Stimulated activated CD4-positive, alpha-beta T cell treated with anti-CD3 and anti-CD28 coated beads, Interleukin-15, amount 100 ng/mL, for 24 hours (primary cell): ENCODE data around the gene MYNN.

Experiments
- DNase-seq: peaks from one replicate; pipeline ENCODE4 v3.0.0-alpha.2; 2020

Gene MYNN

DNA sequence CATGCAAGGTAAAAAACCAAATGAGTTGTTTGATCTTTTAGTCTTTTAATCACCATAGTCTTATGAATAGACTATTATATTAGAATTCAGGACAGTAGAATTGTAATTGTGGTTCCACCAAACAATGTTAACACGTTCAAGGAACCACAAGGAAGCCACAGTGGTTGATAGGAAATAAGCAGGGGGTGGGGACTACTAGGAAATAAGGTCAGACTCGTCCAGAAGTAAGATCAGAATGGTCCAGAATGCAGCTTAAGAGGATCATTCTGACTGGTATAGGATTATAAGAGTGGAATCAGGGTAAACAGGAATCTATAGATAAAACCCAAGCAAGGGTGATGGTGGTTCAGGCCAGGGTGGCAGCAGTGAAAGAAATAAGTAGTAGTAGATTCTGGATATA, 7.5 kb downstream of the MYNN start:
- no peak for DNase-seq

GRCh38 chr3:169781209-169781855, 8.1 kb downstream of the MYNN start:
- no peak for DNase-seq

DNA sequence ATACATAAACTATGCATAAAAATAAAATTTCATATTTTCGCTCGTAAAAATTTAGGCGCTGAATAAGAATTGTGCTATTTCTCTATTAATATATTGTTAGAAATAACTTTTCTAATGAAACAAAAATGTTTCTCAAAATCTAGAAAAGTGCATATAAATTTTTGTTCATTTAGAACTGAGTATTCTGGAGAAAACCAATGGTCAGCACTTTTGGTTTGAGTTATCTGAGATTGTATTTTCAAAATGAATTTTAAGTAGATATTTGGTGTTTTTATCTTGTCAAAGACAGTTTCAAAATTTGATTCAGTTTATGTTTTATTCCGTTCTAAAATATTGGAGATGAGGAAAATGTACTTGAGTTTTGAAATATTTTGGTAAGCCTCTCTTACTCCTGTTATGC, 13.9 kb downstream of the MYNN start:
- no peak for DNase-seq

DNA sequence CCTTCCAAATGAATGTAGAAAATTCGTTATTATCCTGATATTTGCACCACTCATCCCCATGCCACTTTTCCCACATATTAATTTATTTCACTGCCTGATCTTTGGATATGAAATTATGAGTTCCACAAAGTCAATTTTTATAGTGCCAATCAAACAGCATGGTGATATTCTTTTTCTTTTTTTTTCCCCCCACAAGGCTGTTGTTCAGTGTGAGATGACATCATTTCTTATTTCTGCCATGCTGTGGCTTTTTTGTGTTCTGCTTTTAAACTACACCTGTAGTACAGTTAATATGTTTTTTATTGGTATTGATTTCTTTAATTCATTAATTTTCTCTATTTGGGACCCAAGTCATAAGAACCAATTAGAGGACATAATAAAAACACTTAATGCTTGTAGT, 14.6 kb downstream of the MYNN start:
- no peak for DNase-seq

- no peak for DNase-seq
These were observed 17.0 kb downstream of the MYNN start for GRCh38 chr3:169790219-169790618.

- no peak for DNase-seq
These were observed 17.7 kb downstream of the MYNN start for GRCh38 chr3:169790687-169791429.

DNA sequence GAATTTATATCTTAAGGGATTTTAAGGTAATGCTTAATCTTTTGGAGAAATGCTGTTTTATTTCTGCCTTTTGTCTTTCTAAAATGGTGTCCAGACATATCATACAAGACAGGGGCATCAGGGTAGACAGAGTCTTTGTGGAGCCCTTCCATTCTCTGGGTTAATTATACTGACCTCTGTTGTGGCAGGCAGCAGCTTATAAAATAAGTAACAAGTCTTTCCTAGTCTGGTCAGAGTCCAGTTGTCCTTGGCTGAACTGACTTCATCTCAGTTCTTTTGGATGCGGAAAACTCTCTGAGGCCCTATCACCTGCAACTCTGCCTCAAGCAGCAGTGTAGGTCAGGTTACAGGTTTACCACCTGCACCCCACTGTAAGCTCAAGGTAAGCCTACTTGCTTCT, 19.2 kb downstream of the MYNN start:
- no peak for DNase-seq

GRCh38 chr3:169804681-169805080, 31.5 kb downstream of the MYNN start:
- DNase-seq, result no peak

DNA sequence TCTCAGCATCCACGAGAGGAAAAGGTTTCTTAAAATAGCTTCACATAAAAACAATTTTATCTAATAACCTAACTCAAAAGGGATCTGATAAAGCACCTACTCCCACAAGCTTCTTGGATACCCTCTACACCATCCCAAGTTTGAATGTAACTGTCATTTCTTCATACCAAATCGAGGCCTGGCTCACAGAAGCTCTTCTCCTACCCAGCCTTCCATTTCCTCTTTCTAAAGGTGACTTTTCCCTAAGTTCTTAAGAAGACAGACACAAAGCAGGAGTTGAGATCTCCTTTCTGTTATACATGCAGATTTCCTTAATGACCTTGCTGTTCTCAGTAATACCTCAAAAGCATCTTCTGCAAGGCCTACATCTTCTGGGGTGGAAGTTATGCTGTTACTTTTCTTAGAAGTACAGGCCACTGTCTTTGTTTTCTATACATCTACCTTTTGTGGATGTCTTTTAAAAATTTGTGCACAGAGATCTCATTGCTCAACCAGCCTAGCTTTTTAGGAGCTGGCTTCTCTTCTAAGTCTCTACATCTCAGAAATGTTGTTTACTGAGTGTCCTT, 36.1 kb downstream of the MYNN start:
- DNase-seq, result no peak

DNA sequence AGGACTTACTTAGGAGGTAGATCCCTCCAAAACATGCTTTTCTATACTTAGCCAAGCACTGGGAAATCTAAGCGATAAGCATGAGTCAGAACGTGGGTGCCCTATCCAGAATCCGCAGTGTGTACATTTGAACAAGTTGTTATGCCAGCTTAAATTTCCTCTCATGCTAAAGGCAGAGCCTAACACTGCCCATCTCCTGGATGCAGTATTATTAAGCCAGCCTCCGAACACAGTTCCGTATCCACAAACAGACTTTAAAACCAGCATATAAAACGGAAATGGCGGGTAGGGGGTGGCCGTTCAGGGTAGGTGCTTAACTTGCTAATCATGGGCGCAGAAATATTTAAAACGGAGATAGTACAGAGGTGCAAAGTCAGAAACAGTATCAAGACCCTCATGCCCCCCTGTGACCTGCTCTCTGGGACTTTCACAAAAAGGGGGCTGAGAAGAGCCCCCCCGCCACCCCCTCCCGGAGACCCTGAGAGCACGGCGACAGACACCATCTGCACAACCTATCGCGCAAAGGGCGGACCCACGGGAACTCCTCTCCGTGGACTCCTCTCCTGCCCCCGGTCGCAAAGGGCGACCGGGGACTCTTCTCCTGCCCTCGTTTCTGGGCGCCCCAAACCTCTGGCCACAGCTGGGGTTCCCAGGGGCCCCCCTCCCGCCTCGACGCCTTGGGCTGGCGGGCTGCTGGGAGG, 38.6 kb downstream of the MYNN start:
- peak; percentile 28 for DNase-seq

DNA sequence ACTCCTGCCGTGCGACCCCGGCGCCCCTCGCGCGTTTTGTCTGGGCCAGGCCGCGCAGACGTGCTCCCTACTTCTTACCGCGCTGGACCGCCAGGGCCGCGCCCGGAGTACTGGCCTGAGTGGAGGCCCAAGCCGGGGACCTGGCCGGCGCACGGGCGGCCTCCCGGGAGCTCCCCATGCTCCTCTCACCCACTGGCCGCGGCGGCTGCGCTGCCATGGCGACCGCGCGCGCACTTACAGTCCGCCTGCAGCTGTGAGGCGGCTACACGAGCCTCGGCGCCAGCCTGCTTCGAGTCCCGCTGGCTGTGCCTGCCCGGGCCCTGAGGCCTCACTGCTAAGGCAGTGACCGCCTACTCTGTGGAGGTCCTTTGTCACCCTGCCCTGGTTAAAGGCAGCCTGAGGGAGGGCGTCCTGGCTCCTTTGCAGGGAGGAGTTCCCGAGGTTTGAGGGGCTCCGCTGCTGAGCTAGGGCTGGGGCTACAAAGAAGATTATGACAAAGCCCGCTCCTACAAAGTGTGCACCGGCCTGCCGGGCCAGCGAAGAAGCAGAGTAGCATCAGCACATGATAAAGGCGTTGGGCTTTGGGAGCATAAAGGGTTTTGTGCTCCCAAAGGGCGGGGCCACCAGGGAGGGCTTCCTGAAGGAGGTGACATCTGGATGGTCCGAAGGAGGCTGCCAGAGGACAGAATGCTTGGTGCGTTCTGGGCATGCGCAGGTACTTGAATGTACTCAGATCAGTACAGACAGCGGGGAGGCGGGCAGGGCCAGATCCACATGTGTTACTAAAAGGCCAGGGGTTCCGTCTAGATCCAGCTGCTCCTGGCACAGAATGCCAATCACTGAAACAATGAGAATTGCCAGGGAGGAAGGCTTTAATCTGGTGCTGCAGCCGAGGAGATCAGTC, 39.4 kb downstream of the MYNN start, which contains the start of the genes LRRC34 and LRRIQ4:
Gene LRRC34, minus strand, starts transcription at position 573 of the 904 bp plus-strand sequence. Its CDS starts 356 bp downstream, at position 217.
Gene LRRIQ4, plus strand, starts transcription at position 539 of the 904 bp plus-strand sequence. CDS start 9,052 bp downstream, outside the sequence.
- DNase-seq, result peak; percentile 87

DNA sequence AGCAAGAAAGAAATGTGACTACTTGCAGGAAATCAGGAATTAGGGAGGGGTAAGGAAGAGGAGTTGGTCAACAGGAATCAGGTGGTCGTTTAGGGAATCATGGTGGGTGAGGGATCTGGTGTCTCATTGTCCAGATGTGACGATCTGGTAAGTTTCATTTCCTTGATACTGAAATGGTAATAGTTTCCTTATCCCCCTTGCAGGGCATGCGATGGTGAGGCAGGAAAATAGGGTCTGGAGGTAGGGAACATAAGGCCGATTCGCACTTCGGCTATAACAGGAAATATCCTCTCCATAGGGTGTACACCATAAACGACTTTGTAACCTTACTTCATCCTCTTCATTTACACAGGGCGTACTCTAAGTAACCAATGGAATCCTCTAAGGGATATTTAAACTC, 40.1 kb downstream of the MYNN start:
- no peak for DNase-seq

DNA sequence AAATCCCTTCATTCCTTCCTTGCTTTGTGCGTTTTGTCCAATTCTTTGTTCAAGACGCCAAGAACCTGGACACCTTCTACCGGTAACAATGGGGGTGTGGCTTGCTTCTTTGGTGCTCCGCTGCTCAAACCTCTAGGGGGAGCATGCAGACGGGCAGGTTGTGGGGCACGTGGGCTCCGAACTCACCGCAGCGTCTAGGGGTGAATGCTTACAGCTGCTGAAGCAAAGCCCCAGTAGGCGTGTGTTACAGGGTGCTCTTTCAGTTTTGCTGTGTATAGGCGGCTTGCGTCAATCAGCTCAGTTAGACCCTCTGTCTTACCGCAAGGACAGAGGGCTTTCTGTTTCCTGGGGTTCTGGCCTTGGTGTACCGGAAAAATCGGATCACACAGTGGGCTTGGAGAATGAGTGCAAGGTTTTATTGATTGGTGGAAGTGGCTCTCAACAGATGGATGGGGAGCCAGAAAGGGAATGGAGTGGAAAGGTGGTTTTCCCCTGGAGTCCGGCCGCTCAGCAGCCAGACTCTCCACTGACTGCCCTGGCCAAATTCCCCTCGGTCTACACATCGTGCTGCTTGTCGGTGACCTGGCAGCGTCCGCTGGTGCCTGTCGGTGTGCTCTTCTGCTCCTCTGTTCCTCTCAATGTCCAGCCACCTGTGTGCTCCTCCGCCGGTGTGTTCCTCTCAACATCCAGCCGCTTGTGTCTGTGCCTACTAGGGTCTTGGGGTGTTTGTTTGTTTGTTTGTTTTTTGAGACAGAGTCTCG, 40.7 kb downstream of the MYNN start:
- DNase-seq, result peak; percentile 81

DNA sequence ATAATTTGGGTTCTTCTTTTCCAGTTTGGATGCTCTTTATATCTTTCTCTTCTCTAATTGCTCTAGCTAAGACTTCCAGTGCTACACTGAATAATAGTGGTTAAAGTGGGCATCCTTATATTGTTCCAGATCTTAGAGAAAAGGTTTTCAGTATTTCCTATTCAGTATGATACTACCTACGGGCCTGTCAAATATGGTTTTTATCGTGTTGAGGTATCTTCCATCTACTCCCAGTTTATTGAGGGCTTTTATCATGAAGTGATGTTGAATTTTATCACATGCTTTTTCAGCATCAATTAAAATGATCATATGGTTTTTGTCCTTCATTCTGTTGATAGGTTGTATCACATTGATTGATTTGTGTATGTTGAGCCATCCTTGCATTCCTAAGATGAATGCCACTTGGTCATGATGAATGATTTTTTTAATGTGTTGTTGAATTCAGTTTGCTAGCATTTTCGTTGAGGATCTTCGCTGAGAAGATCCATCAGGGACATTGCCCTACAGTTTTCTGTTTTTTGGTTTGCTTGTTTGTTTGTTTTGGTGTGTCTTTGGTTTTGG, 42.5 kb downstream of the MYNN start:
- no peak for DNase-seq

DNA sequence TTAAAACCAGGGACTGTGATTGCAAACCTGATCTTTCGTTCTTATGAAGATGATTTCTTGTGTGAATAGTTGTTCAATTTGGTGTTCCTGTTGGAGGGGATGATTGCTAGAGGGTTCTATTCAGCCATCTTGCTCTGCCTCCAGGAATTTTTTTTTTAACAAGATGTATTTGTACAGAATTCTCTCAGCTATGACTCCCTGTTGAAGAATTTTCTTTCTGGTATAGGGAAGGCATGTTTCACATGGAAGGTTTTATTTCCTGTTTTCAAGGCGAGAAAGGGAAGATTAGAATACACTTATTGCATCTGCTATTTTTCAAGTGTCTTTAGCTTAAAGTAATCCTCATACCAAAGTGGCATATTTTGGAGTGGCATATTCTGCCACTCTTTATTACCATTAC, 45.1 kb downstream of the MYNN start:
- no peak for DNase-seq

GRCh38 chr3:169822091-169822490, 48.9 kb downstream of the MYNN start:
- DNase-seq, result no peak

GRCh38 chr3:169822540-169822939, 49.3 kb downstream of the MYNN start:
- no peak for DNase-seq

DNA sequence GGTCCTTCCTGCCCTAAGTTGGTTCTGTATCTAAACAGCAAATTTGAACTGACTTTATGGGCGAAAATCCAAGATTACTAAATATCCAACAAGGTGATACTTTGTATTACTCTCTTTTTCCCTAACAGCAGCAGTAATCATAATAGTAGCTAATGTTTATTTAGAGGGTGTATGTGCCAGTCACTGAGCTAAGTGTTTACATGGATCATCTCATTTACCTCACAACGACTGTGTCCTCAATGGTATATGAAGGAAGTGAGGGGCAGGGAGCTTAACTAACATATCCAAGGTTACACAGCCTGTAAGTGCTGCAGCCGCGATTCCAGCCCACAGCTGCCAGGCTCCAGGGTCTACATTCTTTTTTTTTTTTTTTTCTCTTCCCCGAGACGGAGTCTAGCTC, 49.8 kb downstream of the MYNN start:
- no peak for DNase-seq

GRCh38 chr3:169825316-169825715, 52.1 kb downstream of the MYNN start:
- DNase-seq, result no peak

DNA sequence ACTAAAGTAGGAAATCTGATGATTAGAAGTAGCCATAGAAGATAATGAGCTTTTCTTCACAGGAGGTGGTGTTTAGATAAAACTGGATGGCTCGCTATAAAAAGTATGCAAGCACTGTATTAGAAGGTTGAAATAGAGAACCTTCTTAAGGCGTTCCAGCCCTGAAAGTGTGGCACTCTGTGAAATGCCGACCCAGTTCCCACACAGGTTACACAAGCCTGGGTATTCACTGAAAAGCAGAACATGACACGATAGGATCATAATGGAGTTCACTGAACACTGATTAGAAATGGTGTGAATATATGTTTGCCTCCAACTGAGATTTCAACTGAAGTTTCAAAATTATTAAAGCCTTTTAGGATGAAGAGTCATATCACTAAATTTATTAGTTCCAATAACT, 54.5 kb downstream of the MYNN start:
- no peak for DNase-seq

DNA sequence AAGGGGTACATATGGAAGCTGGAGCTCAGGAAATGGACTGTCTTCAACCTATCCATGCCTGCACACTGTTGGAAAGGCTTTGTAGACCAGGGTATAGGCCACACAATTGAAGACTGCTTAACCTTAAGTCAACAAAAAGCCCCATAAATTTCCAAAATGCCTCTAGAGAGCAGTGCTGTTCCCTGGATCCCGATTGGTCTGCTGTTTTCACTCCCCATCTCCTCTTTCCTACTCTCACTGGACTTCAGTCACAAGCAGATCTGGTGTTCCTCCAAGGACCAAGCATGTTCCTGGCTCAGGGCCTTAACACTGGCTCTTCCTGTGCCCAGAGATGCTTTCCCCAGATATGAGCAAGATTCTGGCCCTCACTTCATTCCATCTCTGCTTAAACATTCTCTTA, 62.3 kb downstream of the MYNN start:
- no peak for DNase-seq
